Fibroblast of skin of scalp (primary cell): ENCODE results near the gene DEF6. TPM values are rescaled to one million over a fixed set of nuclear protein-coding genes. Genes with fewer than 3 reads are reported as not detected.

ENCODE experiments used
- DNase-seq: peaks from one replicate; pipeline ENCODE4 v3.0.0-alpha.2; 2013
- polyA plus RNA-seq, 2 experiments: library from polyadenylated mRNA; unstranded; fragments of 120-200 nt; gene quantifications; one replicate each; pipeline ENCODE4 v1.2.1, GENCODE V29; 2013; ENCODE audit not compliant: insufficient read length in 2 of 2

DEF6 gene, protein sequence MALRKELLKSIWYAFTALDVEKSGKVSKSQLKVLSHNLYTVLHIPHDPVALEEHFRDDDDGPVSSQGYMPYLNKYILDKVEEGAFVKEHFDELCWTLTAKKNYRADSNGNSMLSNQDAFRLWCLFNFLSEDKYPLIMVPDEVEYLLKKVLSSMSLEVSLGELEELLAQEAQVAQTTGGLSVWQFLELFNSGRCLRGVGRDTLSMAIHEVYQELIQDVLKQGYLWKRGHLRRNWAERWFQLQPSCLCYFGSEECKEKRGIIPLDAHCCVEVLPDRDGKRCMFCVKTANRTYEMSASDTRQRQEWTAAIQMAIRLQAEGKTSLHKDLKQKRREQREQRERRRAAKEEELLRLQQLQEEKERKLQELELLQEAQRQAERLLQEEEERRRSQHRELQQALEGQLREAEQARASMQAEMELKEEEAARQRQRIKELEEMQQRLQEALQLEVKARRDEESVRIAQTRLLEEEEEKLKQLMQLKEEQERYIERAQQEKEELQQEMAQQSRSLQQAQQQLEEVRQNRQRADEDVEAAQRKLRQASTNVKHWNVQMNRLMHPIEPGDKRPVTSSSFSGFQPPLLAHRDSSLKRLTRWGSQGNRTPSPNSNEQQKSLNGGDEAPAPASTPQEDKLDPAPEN
- polyA plus RNA-seq (2013, experiment 1 of 2; ENCODE audit: insufficient read length), result 1.0 TPM
- polyA plus RNA-seq (2013, experiment 2 of 2; ENCODE audit: insufficient read length), result 0.47 TPM

DNA sequence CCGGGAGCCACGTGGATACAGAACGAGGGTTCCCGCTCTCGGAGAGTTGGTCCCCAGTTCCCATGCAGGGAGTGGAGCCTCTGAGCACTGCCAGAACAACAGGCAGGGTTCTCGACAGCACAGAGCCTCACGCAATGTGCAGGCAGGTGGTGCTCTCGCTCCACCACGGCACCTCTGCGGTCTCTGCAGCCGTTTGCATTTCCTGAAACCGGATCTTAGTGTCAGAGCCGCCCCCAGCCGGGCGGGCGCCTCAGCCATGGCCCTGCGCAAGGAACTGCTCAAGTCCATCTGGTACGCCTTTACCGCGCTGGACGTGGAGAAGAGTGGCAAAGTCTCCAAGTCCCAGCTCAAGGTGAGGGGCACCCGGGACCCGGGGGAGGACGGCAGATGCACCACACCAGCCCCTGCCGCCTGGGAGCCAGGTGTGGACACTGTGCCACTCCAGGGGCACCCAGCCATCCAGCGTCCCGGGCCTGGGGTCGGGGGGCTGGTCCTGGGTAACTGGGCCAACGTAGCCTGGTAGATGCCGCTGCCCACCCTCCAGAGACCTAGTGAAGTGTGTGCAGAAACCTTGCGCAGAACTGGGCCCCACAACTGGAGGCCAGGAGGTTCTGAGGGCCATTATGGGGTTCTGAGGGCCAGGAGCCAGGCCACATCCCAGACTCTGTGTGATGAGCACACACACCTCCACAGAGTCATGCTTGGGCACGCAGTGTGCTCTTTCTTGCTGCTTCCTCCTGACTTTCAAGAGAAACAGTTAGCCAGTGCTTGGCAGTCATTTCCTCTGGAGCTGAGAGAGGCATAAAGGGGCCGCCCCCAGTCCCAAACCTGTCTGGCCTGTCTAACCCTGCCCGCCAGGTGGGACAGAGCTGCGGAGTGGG lies at the start of gene DEF6:
Gene DEF6 (plus strand): TSS at position 218 of the 881 bp plus-strand sequence. CDS start 39 bp downstream, at position 257.
- peak; percentile 68 for DNase-seq

DNA sequence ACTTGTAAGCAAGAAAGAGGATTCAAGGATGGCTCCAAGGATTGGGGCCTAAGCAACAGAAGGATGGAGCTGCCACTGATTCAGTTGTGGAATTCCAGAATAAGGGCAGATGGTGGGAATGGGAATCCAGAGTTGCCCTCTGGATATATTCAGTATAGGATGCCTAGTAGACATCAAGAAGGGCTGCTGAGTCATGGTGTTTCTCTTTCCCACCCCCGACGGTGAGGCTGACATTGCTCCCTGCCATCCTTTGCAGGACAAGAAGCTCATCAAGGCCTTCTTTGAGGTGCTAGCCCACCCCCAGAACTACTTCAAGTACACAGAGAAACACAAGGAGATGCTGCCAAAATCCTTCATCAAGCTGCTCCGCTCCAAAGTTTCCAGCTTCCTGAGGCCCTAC lies 49.3 kb upstream of the DEF6 start:
- peak; percentile 40 for DNase-seq

DNA sequence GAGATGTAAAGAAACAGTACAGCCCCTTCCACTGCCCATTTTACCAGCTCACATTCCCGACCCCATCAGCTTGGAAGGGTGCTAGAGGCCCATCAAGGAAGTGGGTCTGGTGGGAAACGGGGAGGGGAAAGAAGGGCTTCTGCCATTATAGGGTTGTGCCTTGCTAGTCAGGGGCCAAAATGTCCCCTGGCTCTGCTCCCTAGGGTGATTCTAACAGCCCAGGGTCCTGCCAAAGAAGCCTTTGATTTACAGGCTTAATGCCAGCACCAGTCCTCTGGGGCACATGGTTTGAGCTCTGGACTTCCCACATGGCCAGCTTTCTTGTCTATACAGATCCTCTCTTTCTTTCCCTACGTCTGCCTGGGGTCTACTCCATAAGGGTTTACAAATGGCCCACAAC lies 48.7 kb upstream of the DEF6 start:
- no peak for DNase-seq

DNA sequence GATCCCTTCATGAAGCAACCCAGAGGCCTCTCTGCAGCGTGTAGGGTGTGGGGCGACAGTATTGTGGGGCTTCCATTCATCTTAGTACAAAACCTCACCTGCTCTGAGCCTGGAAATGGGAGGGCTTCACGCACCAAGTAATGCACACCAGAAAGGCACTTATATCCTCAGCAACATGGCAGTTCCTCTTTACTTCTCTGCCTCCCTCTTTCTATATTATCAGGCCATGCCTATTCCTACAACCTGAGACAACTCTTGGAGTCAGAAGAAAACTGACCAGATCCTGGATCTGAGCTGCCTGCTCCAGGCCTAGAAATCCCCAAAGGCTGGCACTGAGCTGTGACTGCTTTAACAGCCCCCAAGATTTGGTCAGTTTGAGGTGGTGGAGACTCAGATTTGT lies 45.7 kb upstream of the DEF6 start:
- DNase-seq, result no peak

DNA sequence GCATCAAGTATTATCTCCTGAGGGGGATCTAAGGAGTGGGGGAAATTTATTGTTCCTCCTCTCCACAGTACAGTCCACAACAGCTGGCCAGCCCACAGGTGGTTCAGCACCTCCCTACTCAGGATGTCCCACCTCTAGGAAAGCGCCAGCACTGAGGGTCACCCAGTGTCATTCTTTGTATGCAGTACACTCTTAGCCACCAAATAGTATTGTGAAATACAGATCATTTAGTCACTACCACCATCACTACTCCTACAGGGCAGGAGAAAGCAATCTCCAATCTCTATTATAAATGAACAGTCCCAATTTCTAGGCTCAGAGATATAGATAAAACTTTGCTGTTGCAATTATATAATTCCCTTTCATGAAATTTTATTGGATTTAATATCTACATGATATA lies 44.4 kb upstream of the DEF6 start:
- DNase-seq, result no peak

DNA sequence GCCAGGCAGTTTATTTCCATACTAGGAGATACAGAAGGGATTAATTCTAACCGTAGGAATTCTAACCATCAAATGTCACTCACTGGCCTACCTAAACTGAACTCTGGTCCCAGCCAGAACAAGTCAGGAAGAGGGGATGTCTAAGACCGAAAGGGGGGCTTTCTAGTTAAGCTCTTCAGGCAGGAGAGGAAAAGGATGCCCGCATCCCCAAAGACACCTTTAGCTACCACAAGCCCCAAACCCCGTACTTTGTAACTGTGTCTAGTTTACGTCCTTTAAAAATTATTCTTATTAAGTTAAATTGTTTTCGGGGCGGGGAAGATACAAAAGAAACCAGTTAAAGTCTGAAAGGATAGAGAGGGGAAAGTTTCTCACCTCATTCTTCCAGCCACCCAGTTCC lies 39.3 kb upstream of the DEF6 start:
- no peak for DNase-seq

DNA sequence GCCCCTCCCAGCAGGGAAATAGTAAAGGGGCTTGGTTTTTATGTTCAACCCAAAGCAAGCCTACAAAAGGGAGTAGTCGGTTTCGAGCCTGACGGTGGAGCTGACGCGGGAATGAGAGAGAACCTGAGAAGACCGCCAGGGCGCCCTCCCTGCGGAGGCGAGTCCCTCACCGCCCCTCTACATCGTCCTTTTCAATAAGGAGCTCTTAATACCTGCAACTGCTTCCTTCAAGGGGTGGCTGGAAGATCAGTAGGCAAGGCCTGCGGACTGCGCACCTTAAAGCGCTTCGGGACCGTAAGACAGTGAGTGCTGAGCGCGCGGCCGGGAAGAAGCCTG lies 38.8 kb upstream of the DEF6 start:
- DNase-seq, result no peak

DNA sequence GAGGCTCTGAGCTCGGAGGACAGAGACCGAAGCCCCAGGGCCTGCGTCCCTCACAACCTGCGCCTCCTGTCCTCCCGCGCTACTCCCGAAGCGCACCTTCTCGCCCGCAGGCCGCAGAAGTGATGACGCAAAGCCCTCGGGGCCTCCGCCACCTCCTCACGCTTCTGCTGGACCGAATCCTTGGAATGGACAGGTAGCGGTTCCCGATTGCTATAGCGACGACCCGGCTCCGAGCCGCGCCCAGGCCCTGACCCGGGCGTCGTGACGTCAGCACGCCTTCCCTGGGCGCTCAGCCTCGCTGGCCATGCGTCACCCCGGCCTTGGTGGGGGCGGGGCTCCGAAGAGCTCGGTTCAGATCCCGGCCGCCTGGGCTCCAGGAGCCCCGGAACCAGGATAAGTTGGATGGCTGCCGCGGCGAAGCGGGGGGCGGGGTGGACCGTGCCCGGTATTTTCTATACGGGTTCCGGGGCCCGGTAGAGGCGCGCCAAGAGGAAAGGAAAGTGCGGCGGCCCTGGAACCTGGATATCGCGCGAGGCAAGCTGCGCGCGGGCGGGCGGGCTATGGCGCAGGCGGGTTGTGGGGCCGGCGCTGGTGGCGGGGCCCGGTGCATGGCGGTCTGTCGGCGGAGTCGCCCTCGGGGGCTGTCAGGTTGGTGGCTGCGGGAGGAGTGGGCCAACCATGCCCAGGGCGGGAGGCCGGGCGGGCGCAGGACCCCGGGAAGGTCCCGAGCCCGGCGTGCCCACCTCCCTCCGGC lies 38.2 kb upstream of the DEF6 start, which contains the start of gene ZNF76:
Gene ZNF76 (plus strand): TSS at position 542 of the 754 bp plus-strand sequence. CDS start 21,417 bp downstream, outside the sequence.
- peak; percentile 98 for DNase-seq

DNA sequence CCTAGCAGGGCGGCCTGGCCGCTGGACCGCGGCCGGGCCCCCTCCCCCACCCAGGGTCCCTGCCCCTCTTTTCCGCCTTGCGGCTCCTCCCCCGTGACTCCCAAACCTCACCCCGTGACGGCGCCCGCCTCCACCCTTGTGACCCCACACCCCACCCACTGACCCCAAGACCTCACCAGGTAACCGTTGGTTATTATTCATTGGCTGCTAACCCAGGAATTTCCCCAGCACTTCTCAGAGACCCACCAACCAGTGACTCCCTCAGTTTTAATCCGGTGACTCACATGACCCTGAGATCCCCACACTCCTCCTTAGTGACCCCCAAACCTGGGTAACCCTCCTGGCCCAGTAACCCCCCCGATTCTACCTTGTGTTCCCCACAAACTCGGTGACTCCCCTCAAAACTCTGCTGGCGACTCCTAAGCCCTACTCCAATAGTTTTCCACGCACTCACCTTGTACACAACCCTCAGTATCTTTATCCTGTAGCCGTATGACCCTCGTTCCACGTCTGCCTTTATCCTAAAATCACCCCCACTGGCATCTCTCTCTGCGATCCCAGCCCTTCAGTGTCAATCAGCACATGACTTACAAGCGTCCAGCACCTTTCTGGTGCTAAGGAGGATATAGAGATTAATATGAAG lies 37.5 kb upstream of the DEF6 start:
- DNase-seq, result peak; percentile 47

DNA sequence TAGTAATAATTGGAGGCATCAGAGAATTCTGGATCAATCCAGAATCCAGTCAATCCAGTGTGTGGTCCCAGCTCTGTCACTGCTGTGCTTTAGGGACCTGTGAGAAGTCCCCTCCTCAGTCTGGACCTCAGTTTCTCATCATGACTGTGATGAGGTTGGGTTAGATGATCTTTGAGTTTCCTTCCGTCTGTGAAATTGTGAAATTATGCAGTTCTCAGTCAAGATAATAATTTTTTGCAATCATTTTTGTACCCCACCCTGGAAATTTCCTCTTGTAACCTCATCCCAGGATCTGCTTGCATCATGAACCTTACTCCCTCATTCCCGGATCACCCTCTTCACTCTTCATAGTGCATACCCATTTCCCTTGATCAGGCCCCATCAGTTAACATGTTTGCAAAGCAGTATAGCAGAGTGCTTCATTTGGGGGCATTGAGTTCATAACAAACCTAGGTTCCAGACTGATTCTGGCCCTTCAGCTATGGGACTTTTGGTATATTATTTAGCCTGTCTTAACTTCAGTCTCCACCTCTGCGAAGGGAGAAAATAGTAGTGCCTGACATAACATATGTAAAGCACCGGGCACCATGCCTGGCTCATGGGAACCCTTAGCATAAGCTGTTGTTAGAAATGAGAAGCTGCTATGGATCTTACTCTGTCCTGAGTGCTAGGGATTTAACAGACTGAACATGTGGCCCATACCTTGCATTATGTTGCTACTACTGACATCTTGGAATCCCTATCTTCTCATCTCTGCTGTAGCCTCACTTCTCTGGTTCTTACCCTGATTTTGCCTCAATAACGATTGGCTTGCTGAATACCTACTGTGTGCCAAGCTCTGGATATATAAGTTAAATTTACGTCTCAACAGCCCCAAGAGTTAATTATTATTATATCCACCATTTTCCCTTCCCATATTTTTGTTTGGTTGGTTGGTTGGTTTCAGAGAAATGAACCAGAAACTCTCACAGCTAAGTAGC lies 36.7 kb upstream of the DEF6 start:
- no peak for DNase-seq

DNA sequence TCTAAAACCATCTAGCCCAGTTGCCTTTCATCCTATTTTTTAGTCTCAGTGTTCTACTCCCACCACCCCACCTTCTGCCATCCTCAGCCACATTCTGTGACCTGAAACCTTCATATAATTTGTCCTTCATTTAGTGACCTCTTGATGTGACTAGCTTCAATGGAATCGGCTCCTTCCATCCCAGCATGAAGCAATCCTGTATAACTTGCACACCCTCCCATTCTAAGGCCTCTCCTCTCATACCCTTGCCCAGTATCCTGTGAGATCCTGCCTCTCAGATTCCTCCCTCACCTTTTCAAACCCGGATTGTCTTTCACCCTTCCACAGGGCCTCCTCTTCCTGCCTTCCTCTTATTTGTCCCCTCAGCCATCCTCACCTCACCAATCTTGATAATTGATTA lies 35.0 kb upstream of the DEF6 start:
- no peak for DNase-seq

DNA sequence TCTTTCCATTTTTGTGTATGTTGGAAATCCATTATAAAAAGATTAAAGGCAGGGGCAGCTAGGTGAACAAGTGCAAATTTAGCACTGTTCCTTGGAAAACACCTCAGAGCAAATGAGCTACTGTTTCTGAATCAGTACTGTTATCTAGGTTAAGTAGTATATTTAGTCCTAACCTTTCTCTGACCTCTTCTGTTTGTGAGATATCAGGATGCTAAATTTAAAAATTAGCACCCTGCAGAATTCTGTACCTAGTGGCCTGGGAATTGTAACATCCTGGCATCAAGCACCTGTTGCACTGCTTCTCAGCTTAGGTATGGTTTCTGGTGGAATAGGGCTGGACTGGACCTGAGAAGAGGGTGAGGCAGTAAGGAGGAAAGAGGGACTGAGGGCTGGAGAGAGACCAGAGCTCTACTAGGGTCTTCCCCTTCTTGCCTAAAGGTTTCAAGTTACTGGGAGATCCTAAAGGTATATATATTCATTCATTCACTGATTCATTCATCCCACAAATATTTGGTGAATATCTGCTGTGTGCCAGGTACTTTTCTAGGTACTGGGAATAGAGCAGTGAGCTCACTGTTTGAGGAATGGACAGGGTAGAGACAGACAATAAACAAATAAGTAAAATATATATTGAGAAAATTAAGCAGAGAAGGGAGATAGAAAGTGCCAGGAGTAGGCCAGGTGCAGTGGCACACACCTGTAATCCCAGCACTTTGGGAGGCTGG lies 32.9 kb upstream of the DEF6 start:
- DNase-seq, result no peak

DNA sequence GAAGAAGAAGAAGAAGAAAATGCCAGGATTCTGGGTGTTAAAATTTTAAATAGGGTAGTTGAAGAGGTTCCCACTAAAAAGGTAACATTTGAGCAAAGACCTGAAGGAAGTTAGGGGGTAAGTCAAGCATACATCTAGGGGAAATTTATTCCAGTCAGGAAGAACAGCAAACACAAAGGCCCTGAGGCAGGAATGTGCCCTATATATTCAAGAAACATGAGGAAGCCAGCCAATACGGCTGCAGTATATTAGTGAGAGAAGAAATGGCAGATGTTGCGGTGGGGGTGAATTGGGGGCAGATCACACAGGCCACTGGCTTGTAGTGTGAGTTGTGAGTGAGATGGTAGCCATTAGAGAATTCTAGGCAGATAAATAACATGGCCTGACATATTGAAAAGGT lies 32.1 kb upstream of the DEF6 start:
- no peak for DNase-seq

DNA sequence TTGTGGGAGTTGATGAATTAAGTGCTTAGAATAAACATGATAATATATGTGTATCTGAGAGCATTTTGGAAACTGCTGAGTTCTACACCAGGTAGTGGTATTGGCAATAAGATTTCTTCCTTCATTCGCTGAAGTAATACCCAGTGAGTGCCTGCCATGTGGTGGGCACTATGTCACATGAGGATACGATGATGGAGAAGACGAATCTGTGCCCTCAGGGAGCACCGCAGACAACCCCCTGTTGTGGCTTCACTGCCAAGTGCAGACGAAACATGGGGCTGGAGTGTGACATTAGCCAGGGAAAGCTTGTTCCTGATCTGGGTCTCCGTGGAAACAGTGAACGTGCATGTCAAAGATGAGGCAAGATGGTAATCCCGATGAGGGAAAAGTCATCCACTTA lies 30.2 kb upstream of the DEF6 start:
- DNase-seq, result no peak

DNA sequence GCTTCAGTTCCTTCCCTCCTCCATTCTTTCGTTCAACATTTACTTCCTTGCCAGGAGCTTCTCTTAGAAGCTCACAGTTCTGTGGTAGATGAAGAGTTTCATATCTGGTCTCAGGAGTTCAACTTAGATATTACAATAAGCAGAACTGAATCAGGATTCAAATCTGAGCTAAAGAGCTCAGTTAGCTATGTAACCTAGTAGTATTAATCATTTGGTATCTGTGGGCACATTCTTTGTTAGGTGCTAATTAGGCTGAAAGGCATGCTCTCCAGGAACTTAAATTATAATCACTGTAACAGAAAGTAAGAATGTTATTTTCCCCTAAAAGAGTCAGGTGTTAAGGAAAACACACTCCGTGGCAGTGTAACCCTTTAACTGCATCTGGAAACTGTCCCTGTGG lies 29.7 kb upstream of the DEF6 start:
- DNase-seq, result no peak

DNA sequence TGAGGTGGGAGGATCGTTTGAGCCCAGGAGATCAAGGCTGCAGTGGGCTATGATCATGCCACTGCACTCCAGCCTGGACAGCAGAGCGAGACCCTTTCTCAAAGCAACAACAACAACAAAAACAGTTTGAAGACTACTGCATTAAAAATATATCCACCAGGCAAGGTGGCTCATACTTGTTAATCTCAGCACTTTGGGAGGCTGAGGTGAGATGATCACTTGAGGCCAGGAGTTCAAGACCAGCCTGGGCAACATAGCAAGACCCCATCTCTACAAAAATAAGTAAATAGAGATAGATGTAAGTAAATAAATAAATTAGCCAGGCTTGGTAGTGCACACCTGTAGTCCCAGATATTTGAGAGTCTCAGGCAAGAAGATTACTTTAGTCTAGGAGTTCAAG lies 25.6 kb upstream of the DEF6 start:
- no peak for DNase-seq

DNA sequence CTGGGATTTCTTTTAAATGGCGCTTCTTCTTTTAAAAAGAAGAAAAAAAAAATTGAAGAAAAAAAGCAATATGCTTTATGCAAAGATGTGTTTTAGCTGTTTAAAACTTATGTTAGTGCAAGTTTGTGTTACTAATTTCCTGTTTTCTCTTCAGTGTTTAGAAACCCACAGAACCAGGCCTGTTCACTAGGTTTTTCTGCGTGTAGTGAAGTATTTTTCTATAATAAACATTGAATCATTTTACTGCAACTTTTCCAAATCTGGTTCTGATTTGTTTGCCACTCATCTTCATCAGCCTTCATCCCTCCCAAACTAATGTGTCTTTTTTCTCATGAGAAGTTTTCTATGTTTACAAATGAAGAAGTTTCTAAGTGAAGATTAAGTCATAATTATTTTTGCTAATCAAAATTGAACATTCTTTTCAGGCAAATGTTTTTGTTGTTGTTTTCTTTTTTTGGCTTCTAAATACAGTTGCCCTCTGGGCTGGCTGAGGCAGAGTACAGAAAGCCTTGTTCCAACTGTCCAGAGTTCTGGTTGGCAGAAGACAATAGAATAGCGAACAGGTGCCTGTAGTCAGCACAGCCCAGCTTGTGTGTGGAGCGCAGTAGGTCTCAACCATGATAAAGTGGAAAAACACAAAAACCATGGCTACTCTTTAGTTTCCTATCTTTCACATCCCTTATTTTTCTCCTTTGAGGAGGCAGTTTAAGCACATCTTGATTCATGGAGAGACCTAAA lies 23.6 kb upstream of the DEF6 start:
- DNase-seq, result no peak

DNA sequence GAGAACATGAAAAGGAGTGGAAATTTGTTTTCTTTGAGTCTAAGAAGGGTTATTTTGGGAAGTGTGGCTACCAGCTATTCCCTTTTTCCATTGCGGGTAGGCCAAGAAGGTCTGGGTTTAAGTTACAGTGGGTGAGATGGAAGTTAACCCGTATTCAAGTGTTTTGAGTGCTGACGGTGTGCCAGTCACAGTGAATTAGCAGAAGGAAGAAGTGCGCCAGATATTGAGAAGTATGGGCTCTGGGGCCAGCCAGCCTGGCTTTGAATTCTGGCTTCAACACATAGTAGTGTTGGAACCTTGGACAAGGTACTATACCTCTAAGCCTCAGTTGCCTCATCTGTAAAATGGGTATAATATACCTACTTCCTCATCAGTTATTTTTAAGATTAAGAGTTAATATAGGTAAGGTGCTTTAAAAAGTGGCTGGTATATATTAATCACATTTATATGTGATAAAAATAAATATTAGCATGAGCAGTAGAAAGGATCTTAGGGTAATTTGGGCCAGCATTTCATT lies 21.8 kb upstream of the DEF6 start:
- DNase-seq, result no peak

DNA sequence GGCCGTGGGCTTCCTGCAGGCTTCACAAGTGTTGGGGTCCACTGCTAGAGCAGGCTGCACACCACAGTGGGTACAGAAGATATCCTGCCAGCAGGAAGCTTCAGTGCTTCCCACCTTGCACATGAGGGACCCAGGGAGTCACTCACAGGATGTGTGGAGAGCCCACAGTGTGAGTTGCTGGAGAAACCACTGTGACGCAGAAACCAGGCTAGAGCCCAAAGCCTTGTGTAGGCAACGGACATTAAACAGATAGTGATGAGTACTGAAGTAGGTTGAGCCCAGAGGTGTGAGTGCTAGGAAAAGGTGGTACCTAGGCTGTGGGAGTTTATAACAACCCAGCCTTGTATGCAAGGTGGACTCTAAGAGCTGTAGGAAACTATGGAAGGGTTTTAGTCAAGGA lies 18.9 kb upstream of the DEF6 start:
- DNase-seq, result no peak
